ENCODE measurements around the gene PRKN. TPM values are rescaled to one million over a fixed set of nuclear protein-coding genes. Genes with fewer than 3 reads are reported as not detected.

Gene PRKN
- total and polyA plus RNA-seq, 2 experiments from 2014 or later, result 2.3 to 3.9 TPM

- Histone ChIP-seq H3K27me3 (no peaks in the 10 kb centered on the region), H3K4me3 (no peak overlapping the region), H3K36me3 (replicated peaks; ENCODE audit: insufficient read depth, low read depth) (no peaks in the 10 kb centered on the region), H3K4me2 (peak overlapping the region; percentile 41), H4K20me1 (ENCODE audit: insufficient read depth, poor library complexity, severe bottlenecking) (no peaks in the 10 kb centered on the region), H3K9me2 (replicated peaks; ENCODE audit: insufficient read depth) (no peaks in the 10 kb centered on the region), H3K27ac (peak overlapping the region; percentile 79), H3K79me2 (no peaks in the 10 kb centered on the region), H3K9me3 (ENCODE audit: low read depth) (no peaks in the 10 kb centered on the region), H2AFZ (no peak overlapping the region), H3K4me1 (ENCODE audit: insufficient read depth) (no peaks in the 10 kb centered on the region)
- 59% methylated on average over 11 of the region's 11 CpGs for WGBS (ENCODE audit: low lambda C conversion rate, missing lambda C conversion rate)
- no peak for TF ChIP-seq EZH2 (IDR thresholded peaks at IDR 0.05; ENCODE audit: borderline replicate concordance)
- no peak for TF ChIP-seq EZH2phosphoT487 (IDR thresholded peaks at IDR 0.05; ENCODE audit: low read depth, severe bottlenecking, unreplicated experiment)
- TF ChIP-seq CTCF (IDR thresholded peaks at IDR 0.05; ENCODE audit: poor library complexity), result no peak
- DNase-seq (ENCODE audit: low spot score), result peak; percentile 82
Measured at GRCh38 chr6:162058281-162058875, 669.2 kb downstream of the PRKN start.

GRCh38 chr6:162056745-162057144, 670.8 kb downstream of the PRKN start:
- WGBS (ENCODE audit: low lambda C conversion rate, missing lambda C conversion rate), result 32% methylated on average over 8 of the region's 8 CpGs
- peak; percentile 28 for DNase-seq (ENCODE audit: low spot score)
- Histone ChIP-seq H2AFZ (no peak overlapping the region), H3K27me3 (no peaks in the 10 kb centered on the region), H3K4me1 (ENCODE audit: insufficient read depth) (no peaks in the 10 kb centered on the region), H3K36me3 (replicated peaks; ENCODE audit: insufficient read depth, low read depth) (no peaks in the 10 kb centered on the region), H3K4me2 (no peak overlapping the region), H4K20me1 (ENCODE audit: insufficient read depth, poor library complexity, severe bottlenecking) (no peaks in the 10 kb centered on the region), H3K79me2 (no peaks in the 10 kb centered on the region), H3K4me3 (no peak overlapping the region), H3K9me2 (replicated peaks; ENCODE audit: insufficient read depth) (no peaks in the 10 kb centered on the region), H3K27ac (no peak overlapping the region), H3K9me3 (ENCODE audit: low read depth) (no peaks in the 10 kb centered on the region)
- TF ChIP-seq CTCF (IDR thresholded peaks at IDR 0.05; ENCODE audit: poor library complexity) (no peak), EZH2phosphoT487 (IDR thresholded peaks at IDR 0.05; ENCODE audit: low read depth, severe bottlenecking, unreplicated experiment) (no peak), EZH2 (IDR thresholded peaks at IDR 0.05; ENCODE audit: borderline replicate concordance) (no peak)

GRCh38 chr6:162056061-162056460, 671.5 kb downstream of the PRKN start:
- H3K9me3 ChIP-seq (ENCODE audit: low read depth), result no peaks in the 10 kb centered on the region
- 96% methylated on average over 11 of the region's 11 CpGs for WGBS (ENCODE audit: low lambda C conversion rate, missing lambda C conversion rate)

More at GRCh38 chr6:162056061-162056460, 671.5 kb downstream of the PRKN start:
- H3K4me1 ChIP-seq (ENCODE audit: insufficient read depth), result no peaks in the 10 kb centered on the region
- no peaks in the 10 kb centered on the region for H3K36me3 ChIP-seq (replicated peaks; ENCODE audit: insufficient read depth, low read depth)
- no peaks in the 10 kb centered on the region for H3K79me2 ChIP-seq
- no peaks in the 10 kb centered on the region for H3K9me2 ChIP-seq (replicated peaks; ENCODE audit: insufficient read depth)
- no peak for TF ChIP-seq CTCF (IDR thresholded peaks at IDR 0.05; ENCODE audit: poor library complexity)
- no peak for TF ChIP-seq EZH2 (IDR thresholded peaks at IDR 0.05; ENCODE audit: borderline replicate concordance)
- no peak for TF ChIP-seq EZH2phosphoT487 (IDR thresholded peaks at IDR 0.05; ENCODE audit: low read depth, severe bottlenecking, unreplicated experiment)
- H3K27me3 ChIP-seq, result no peaks in the 10 kb centered on the region
- DNase-seq (ENCODE audit: low spot score), result no peak
- H2AFZ ChIP-seq, result no peak overlapping the region
- no peak overlapping the region for H3K27ac ChIP-seq
- H3K4me2 ChIP-seq, result no peak overlapping the region
- no peak overlapping the region for H3K4me3 ChIP-seq
- H4K20me1 ChIP-seq (ENCODE audit: insufficient read depth, poor library complexity, severe bottlenecking), result no peaks in the 10 kb centered on the region
